ENCODE results near the gene POLR2M. TPM values are rescaled to one million over a fixed set of nuclear protein-coding genes. Genes with fewer than 3 reads are reported as not detected.

Gene POLR2M
- polyA plus RNA-seq, 3 donors, result 14.4 to 29.4 (median 26.3) TPM

- H3K9ac ChIP-seq (ENCODE audit: insufficient read depth, low read length, poor library complexity, severe bottlenecking), result no peak overlapping the region
- H4K20me1 ChIP-seq (ENCODE audit: insufficient read depth, low read length), result no peaks in the 10 kb centered on the region
- no peaks in the 10 kb centered on the region for H3K79me2 ChIP-seq (ENCODE audit: insufficient read depth, low read length)
- H3K36me3 ChIP-seq (replicated peaks in 1 of 2; ENCODE audit: control insufficient read depth in 1 of 2, insufficient read depth in 2 of 2, low read length in 2 of 2), result no peaks in the 10 kb centered on the region
- DNase-seq, result no peak
- intact Hi-C loops (cut with micrococcal nuclease), result no loop called here
- no peak overlapping the region for H3K4me3 ChIP-seq (replicated peaks in 1 of 3; ENCODE audit: low read depth in 2 of 3, low read length in 3 of 3)
- no peak overlapping the region for H3K4me3 Mint-ChIP-seq
- H3K27ac Mint-ChIP-seq, result no peak overlapping the region
- peaks cover 0 to 8% (median 0%) of the 10 kb centered on the region in 3 donors for H3K27me3 Mint-ChIP-seq (ENCODE audit: low read depth in 3 of 3)
- TF ChIP-seq CTCF (IDR thresholded peaks at IDR 0.05), result no peak
- H3K4me1 Mint-ChIP-seq, result peaks cover 3% of the 10 kb centered on the region
- no peaks in the 10 kb centered on the region for H3K36me3 Mint-ChIP-seq
- H3K9me3 ChIP-seq (replicated peaks in 1 of 2; ENCODE audit: control insufficient read depth in 1 of 2, insufficient read depth in 1 of 2, low read length in 2 of 2), result no peaks in the 10 kb centered on the region
- H3K4me2 ChIP-seq (replicated peaks; ENCODE audit: extremely low read depth, low read length, poor library complexity, severe bottlenecking), result no peak overlapping the region
- H3K4me1 ChIP-seq (ENCODE audit: control insufficient read depth in 1 of 2, insufficient read depth in 2 of 2, low read length in 2 of 2), result no peaks in the 10 kb centered on the region
- no peak overlapping the region for H3K27ac ChIP-seq (ENCODE audit: low read depth in 1 of 2, low read length in 2 of 2)
- peaks cover 0 to 2% (median 0%) of the 10 kb centered on the region in 7 donors for H3K9me3 Mint-ChIP-seq
- 100% methylated on average over 1 of the region's 8 CpGs for WGBS (ENCODE audit: insufficient coverage)
- H2AFZ ChIP-seq (ENCODE audit: insufficient read depth, low read depth, low read length, poor library complexity, severe bottlenecking), result no peak overlapping the region
- H3K27me3 ChIP-seq (ENCODE audit: control insufficient read depth in 2 of 2, insufficient read depth in 2 of 2, low read length in 2 of 2), result no peaks in the 10 kb centered on the region
Measured at GRCh38 chr15:57684491-57685151, 21.9 kb upstream of the POLR2M start.

DNA sequence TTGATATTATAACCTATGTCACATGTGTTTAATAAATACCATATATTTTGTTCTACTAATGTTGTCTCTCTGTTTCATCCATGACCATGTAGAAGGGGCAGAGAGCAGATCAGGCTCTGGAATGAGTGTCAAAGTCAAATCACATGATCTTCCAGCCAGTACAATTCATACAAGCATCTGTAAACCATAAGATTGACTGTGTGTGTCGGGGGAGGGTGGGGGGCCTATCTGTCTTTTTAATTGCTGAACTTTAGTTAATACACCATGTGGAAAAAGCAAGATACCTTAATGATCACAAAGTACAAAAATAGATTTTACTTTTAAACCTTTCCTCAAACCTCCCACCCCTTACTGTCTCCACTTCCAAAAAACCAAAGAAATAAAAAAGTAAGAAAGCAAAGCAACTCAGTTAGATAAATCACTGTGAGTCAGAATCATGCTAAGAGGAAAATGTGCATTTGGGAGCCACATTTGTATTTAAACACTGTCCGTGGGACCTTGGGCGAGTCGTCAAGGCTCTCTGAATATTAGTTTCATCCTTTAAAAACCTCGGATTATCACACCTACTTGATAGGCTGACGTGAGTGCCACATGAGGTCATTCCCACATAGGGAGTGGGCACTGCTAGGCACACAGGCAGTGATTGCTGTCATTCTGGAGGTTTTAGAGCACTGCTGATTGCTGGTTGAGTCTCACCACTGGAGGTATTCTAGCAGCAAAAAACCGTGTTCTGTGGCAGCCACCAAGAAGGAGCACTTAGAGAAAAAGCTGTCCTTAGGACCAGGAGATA is 21.0 kb upstream of the POLR2M start:
- Histone ChIP-seq H3K27me3 (ENCODE audit: control insufficient read depth in 2 of 2, insufficient read depth in 2 of 2, low read length in 2 of 2) (no peaks in the 10 kb centered on the region), H4K20me1 (ENCODE audit: insufficient read depth, low read length) (no peaks in the 10 kb centered on the region), H3K79me2 (ENCODE audit: insufficient read depth, low read length) (no peaks in the 10 kb centered on the region), H3K4me3 (replicated peaks in 1 of 3; ENCODE audit: low read depth in 2 of 3, low read length in 3 of 3) (no peak overlapping the region), H3K4me2 (replicated peaks; ENCODE audit: extremely low read depth, low read length, poor library complexity, severe bottlenecking) (no peak overlapping the region), H3K36me3 (replicated peaks in 1 of 2; ENCODE audit: control insufficient read depth in 1 of 2, insufficient read depth in 2 of 2, low read length in 2 of 2) (no peaks in the 10 kb centered on the region), H3K4me1 (ENCODE audit: control insufficient read depth in 1 of 2, insufficient read depth in 2 of 2, low read length in 2 of 2) (no peaks in the 10 kb centered on the region), H3K27ac (ENCODE audit: low read depth in 1 of 2, low read length in 2 of 2) (no peak overlapping the region), H3K9me3 (replicated peaks in 1 of 2; ENCODE audit: control insufficient read depth in 1 of 2, insufficient read depth in 1 of 2, low read length in 2 of 2) (no peaks in the 10 kb centered on the region), H2AFZ (ENCODE audit: insufficient read depth, low read depth, low read length, poor library complexity, severe bottlenecking) (no peak overlapping the region), H3K9ac (ENCODE audit: insufficient read depth, low read length, poor library complexity, severe bottlenecking) (no peak overlapping the region)
- Mint-ChIP-seq H3K4me3 (no peak overlapping the region), H3K27ac (no peak overlapping the region), H3K4me1 (no peaks in the 10 kb centered on the region), H3K36me3 (no peaks in the 10 kb centered on the region), H3K9me3 (peaks cover 0 to 2% (median 0%) of the 10 kb centered on the region in 7 donors), H3K27me3 (ENCODE audit: low read depth in 3 of 3) (peaks cover 0 to 8% (median 2%) of the 10 kb centered on the region in 3 donors)
- intact Hi-C loops (cut with micrococcal nuclease), result no loop called here
- DNase-seq, result no peak
- 87% methylated on average over 6 of the region's 7 CpGs for WGBS (ENCODE audit: insufficient coverage)
- no peak for TF ChIP-seq CTCF (IDR thresholded peaks at IDR 0.05)

Data from CD14-positive monocyte (primary cell).